ENCODE data around the gene TNFAIP8.

GRCh38 chr5:119309326-119309725 is 46.5 kb upstream of the TNFAIP8 start:
- TF ChIP-seq CTCF (IDR thresholded peaks at IDR 0.05 in 2 of 3, conservative IDR thresholded peaks at IDR 0.05 in 1 of 3; ENCODE audit: control insufficient read depth in 2 of 3, extremely low read depth in 1 of 3, insufficient read depth in 1 of 3, low read depth in 3 of 3, low read length in 3 of 3) (no peak), SREBF1 (IDR thresholded peaks at IDR 0.05; ENCODE audit: low read length) (no peak), BCLAF1 (IDR thresholded peaks at IDR 0.05) (no peak), SP1 (IDR thresholded peaks at IDR 0.05; ENCODE audit: low read depth, low read length) (no peak), ZNF217 (IDR thresholded peaks at IDR 0.05) (no peak), EZH2 (IDR thresholded peaks at IDR 0.05; ENCODE audit: borderline replicate concordance, control insufficient read depth, low read depth, low read length) (no peak), ESRRA (IDR thresholded peaks at IDR 0.05; ENCODE audit: low read length) (no peak), RAD51 (IDR thresholded peaks at IDR 0.05) (no peak), NKRF (conservative IDR thresholded peaks at IDR 0.05) (no peak), EP300 (IDR thresholded peaks at IDR 0.05; ENCODE audit: borderline replicate concordance in 1 of 2, control insufficient read depth in 1 of 2, low read depth in 2 of 2, low read length in 2 of 2) (no peak), JUND (IDR thresholded peaks at IDR 0.05; ENCODE audit: low read depth, low read length) (no peak), USF2 (IDR thresholded peaks at IDR 0.05; ENCODE audit: borderline replicate concordance, low read depth, low read length) (no peak), SPI1 (IDR thresholded peaks at IDR 0.05; ENCODE audit: borderline replicate concordance, insufficient read depth, low read depth, low read length) (no peak)

Measured in GM12878 (cell line).